Breast epithelium (tissue), 3 donors: Measurements from ENCODE around the gene PARM1.

ENCODE experiments used
- CTCF ChIP-seq, 3 donors: fragments of 450-650 bp; IDR thresholded peaks; one replicate each; pipeline ENCODE4 v1.5.1; 2016 to 2017; ENCODE audit warnings: antibody characterized with exemption in 3 of 3, mild to moderate bottlenecking in 3 of 3, moderate library complexity in 3 of 3
- POLR2A ChIP-seq: fragments of 450-650 bp; IDR thresholded peaks from one replicate; pipeline ENCODE4 v1.6.1; 2016; ENCODE audit warnings: antibody characterized with exemption, mild to moderate bottlenecking, moderate library complexity
- POLR2AphosphoS5 ChIP-seq, 3 donors: sonication (generic); formaldehyde crosslinking; IDR thresholded peaks; one replicate each; pipeline ENCODE4 v1.6.1; 2017; ENCODE audit warnings: antibody characterized with exemption in 3 of 3

- TF ChIP-seq POLR2A (no peak), CTCF (IDR thresholded peaks at IDR 0.05) (no peak), POLR2AphosphoS5 (IDR thresholded peaks at IDR 0.05) (no peak)
Measured at GRCh38 chr4:75042601-75043208, 109.8 kb downstream of the PARM1 start.
